GM12878 (cell line): ENCODE measurements around the gene CFAP61. TPM values are rescaled to one million over a fixed set of nuclear protein-coding genes. Genes with fewer than 3 reads are reported as not detected.

Experiments
- ATAC-seq: fragments of 200-7000 bp; cut with Tn5 transposase; 3 replicates; pipeline ENCODE4 v1.9.1; 2020; ENCODE audit warnings: mild to moderate bottlenecking, moderate library complexity
- BruUV-seq: library from RNA; stranded (reverse); fragments of 400-500 nt; replicated peaks from 2 replicates; lab custom pipeline; 2021; lab: Mats Ljungman, UMichigan
- CTCF ChIA-PET: fragments of 300-600 bp; sonication (Branson Sonifier 250); formaldehyde crosslinking; extraction: SDS; loops from one replicate; lab custom pipeline; 2021; ENCODE audit warnings: inconsistent platforms; lab: Yijun Ruan, JAX
- POLR2A ChIA-PET: fragments of 350-600 bp; formaldehyde crosslinking; extraction: SDS; loops from one replicate; lab custom pipeline; 2021; ENCODE audit warnings: inconsistent platforms; lab: Charles Lee
- RAD21 ChIA-PET: fragments of 300-600 bp; sonication (Branson Sonifier 250); formaldehyde crosslinking; loops from one replicate; lab custom pipeline; 2023; ENCODE audit warnings: antibody characterized with exemption; ENCODE audit not compliant: unreplicated experiment; lab: Charles Lee
- SMC1A ChIA-PET: fragments of 300-600 bp; sonication (Branson Sonifier 250); formaldehyde crosslinking; loops from one replicate; lab custom pipeline; 2023; ENCODE audit not compliant: unreplicated experiment, uncharacterized antibody; lab: Charles Lee
- DNase-seq: peaks from one replicate; pipeline ENCODE4 v3.0.0-alpha.2; 2011; ENCODE audit warnings: low read depth, low spot score
- FAIRE-seq: peaks from 3 replicates; lab custom pipeline; 2011; peaks lifted over from hg19 to GRCh38; lab: Jason Lieb, UNC
- H2AFZ ChIP-seq: 2 replicates; pipeline ENCODE4 v1.6.0; 2011; ENCODE audit warnings: low read depth, low read length, control low read depth; ENCODE audit not compliant: control insufficient read depth
- H3K27ac ChIP-seq: 2 replicates; pipeline ENCODE4 v1.5.1; 2011; ENCODE audit warnings: control low read depth; ENCODE audit not compliant: control insufficient read depth, insufficient read depth
- H3K27me3 ChIP-seq, 2 experiments: replicated peaks in 1 of 2; 2 replicates each; pipeline versions ENCODE4 v1.6.0 to v1.6.1; 2011; ENCODE audit warnings: low read length in 1 of 2; ENCODE audit not compliant: control insufficient read depth in 2 of 2, insufficient read depth in 2 of 2
- H3K36me3 ChIP-seq, 2 experiments: 2 replicates each; pipeline ENCODE4 v1.5.1; 2011; ENCODE audit warnings: low read length in 1 of 2; ENCODE audit not compliant: control insufficient read depth in 2 of 2, insufficient read depth in 2 of 2
- H3K4me1 ChIP-seq: 2 replicates; pipeline ENCODE4 v1.6.1; 2011; ENCODE audit warnings: mild to moderate bottlenecking, low read length, moderate library complexity, mixed read lengths; ENCODE audit not compliant: control insufficient read depth, insufficient read depth
- H3K4me2 ChIP-seq: 2 replicates; pipeline ENCODE4 v1.6.0; 2011; ENCODE audit warnings: control low read depth; ENCODE audit not compliant: control insufficient read depth, insufficient read depth
- H3K4me3 ChIP-seq: fragments of 200-600 bp; sonication (generic); 2 replicates; pipeline ENCODE4 v1.5.1; 2016
- H3K79me2 ChIP-seq: 2 replicates; pipeline ENCODE4 v1.6.0; 2011; ENCODE audit warnings: low read length; ENCODE audit not compliant: control insufficient read depth, insufficient read depth
- H3K9ac ChIP-seq: 2 replicates; pipeline ENCODE4 v1.8.0; 2011; ENCODE audit warnings: low read length, control low read depth, mixed read lengths; ENCODE audit not compliant: control insufficient read depth, insufficient read depth
- H3K9me3 ChIP-seq: replicated peaks from 3 replicates; pipeline ENCODE4 v1.5.1; 2011; ENCODE audit warnings: mild to moderate bottlenecking, low read length; ENCODE audit not compliant: control insufficient read depth, insufficient read depth
- H4K20me1 ChIP-seq: 2 replicates; pipeline ENCODE4 v1.6.0; 2011; ENCODE audit not compliant: control insufficient read depth, insufficient read depth
- BCL11A ChIP-seq: IDR thresholded peaks from 2 replicates; pipeline ENCODE4 v1.6.1; 2011; ENCODE audit warnings: low read depth, low read length
- GATAD2B ChIP-seq: fragments of 450-650 bp; conservative IDR thresholded peaks from 2 replicates; pipeline ENCODE4 v1.6.1; 2017; ENCODE audit warnings: low read depth, mild to moderate bottlenecking, moderate library complexity
- HDAC2 ChIP-seq: fragments of 200-600 bp; sonication (generic); IDR thresholded peaks from 2 replicates; pipeline ENCODE4 v1.6.1; 2017
- MYC ChIP-seq: IDR thresholded peaks from 2 replicates; pipeline ENCODE4 v1.6.1; 2011; ENCODE audit warnings: mild to moderate bottlenecking, low read length, moderate library complexity, inconsistent platforms; ENCODE audit not compliant: insufficient read depth, insufficient replicate concordance, insufficient read length, severe bottlenecking
- NBN ChIP-seq: fragments of 450-650 bp; IDR thresholded peaks from 2 replicates; pipeline ENCODE4 v1.6.1; 2016
- POLR2A ChIP-seq: IDR thresholded peaks from 2 replicates; pipeline ENCODE4 v1.6.1; 2011; ENCODE audit warnings: low read depth, mild to moderate bottlenecking, low read length
- RAD51 ChIP-seq: fragments of 450-650 bp; IDR thresholded peaks from 2 replicates; pipeline ENCODE4 v1.6.1; 2016; ENCODE audit warnings: moderate library complexity, mild to moderate bottlenecking, inconsistent platforms
- RUNX3 ChIP-seq: IDR thresholded peaks from 2 replicates; pipeline ENCODE4 v1.6.1; 2012; ENCODE audit warnings: low read length, inconsistent platforms
- ZNF384 ChIP-seq: IDR thresholded peaks from 2 replicates; pipeline ENCODE4 v1.6.1; 2012; ENCODE audit warnings: low read depth, mild to moderate bottlenecking, low read length, improper control_type of control experiment, borderline replicate concordance
- WGBS: methylation state at CpG from one replicate; pipeline ENCODE4 v1.1.6; 2016; ENCODE audit warnings: low lambda C conversion rate; ENCODE audit not compliant: insufficient replicate concordance, insufficient coverage; ENCODE audit errors: missing lambda C conversion rate; 5-methylcytosine and 5-hydroxymethylcytosine counted together
- in situ Hi-C: fragments of 300-500 bp; cut with MboI; formaldehyde crosslinking; loops from 9 replicates; pipeline ENCODE4 v1.14.3; 2018; ENCODE audit warnings: mixed read lengths
- intact Hi-C: fragments of 100-400 bp; cut with micrococcal nuclease; formaldehyde crosslinking; loops from one replicate; pipeline ENCODE4 v1.14.2; 2022; ENCODE audit not compliant: unreplicated experiment
- polyA plus RNA-seq, 11 experiments: library from polyadenylated mRNA; depleted of rRNA in 4 of 11; unstranded in 6 of 11; stranded (reverse) in 5 of 11; fragments of >200 nt; fragmentation: Nextera tagmentation in 4 of 11; fragmentation: Illumina TruSeq in 1 of 11; extraction: Ambion mirVana in 4 of 11; extraction: Trizol in 1 of 11; gene quantifications; 1 replicate in 1 of 11; 2 replicates in 10 of 11; pipeline versions ENCODE4 v1.2.1 to v1.2.3, GENCODE V29; 2011 to 2016; ENCODE audit warnings: inconsistent platforms in 2 of 11, missing spikeins in 2 of 11, low read depth in 1 of 11
- total RNA-seq, 4 experiments: library from RNA; depleted of rRNA in 3 of 4; stranded (reverse); fragments of >200 nt in 3 of 4; fragmentation: Illumina TruSeq in 1 of 4; extraction: Trizol in 1 of 4; gene quantifications; 2 replicates each; pipeline versions ENCODE4 v1.2.1 to v1.2.3, GENCODE V29; 2013 to 2021
- TF ChIP-seq, protein P1 (sequence below): fragments of 450-650 bp; IDR thresholded peaks from 2 replicates; pipeline ENCODE4 v1.6.1; 2017; ENCODE audit warnings: mild to moderate bottlenecking

The CFAP61 gene
- total and polyA plus RNA-seq, 10 of the 15 experiments (the other 5 are each of a cell fraction or from before 2014, with no cell fraction given), result 0.11 to 0.41 (median 0.24) TPM; not detected in 7

DNA sequence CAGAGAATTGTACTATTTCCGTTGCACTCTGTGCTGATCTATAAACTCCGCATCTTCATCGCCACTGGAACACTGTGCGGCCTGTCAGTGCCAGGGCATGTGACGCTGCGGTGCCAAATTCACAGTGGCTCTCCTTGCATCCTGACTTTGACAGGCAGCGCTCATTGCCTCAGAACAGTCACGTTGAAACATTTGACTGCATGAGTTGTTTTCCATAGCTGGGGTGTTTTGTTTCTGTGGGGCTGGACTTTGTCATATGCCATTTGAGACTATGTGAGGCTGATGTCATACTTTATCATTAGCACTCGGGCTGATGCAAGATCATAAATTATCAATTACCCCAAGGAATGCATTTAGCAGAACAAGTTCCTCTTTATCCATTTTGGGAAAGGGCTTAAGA is 32.7 kb downstream of the CFAP61 start:
- Histone ChIP-seq H3K9me3 (no peaks in the 10 kb centered on the region), H3K79me2 (no peaks in the 10 kb centered on the region), H3K36me3 (no peaks in the 10 kb centered on the region), H3K27ac (no peak overlapping the region), H3K9ac (no peak overlapping the region), H3K4me2 (no peak overlapping the region), H4K20me1 (no peaks in the 10 kb centered on the region)
- intact Hi-C loops, result loop anchor here (2.0 to 10.0 kb wide), 3 partner anchors 280 to 510 kb away; partner anchors contain the start of gene INSM1
- ChIA-PET POLR2A (no interaction called here), SMC1A (interaction anchor here (1.1 to 1.8 kb wide), 3 partner anchors 152 to 509 kb away, joined by 5 to 7 read pairs (median 5); no protein-coding TSS in a partner anchor), CTCF (interaction anchor here (0.6 to 4.6 kb wide), 9 partner anchors 145 to 509 kb away, joined by 3 to 57 read pairs (median 6); no protein-coding TSS in a partner anchor)
- no peak for DNase-seq
- in situ Hi-C loops, result no loop called here
- WGBS, result 50% methylated on average over 9 of the region's 9 CpGs
- no peak for ATAC-seq
- TF ChIP-seq NBN, result no peak
- TF ChIP-seq HDAC2, result no peak
- TF ChIP-seq POLR2A, result no peak
- TF ChIP-seq BCL11A, result no peak
- TF ChIP-seq MYC, result no peak
- no peak for TF ChIP-seq RUNX3
- TF ChIP-seq GATAD2B, result no peak
- TF ChIP-seq ZNF384, result no peak
- TF ChIP-seq RAD51, result no peak
- TF ChIP-seq, protein P1, sequence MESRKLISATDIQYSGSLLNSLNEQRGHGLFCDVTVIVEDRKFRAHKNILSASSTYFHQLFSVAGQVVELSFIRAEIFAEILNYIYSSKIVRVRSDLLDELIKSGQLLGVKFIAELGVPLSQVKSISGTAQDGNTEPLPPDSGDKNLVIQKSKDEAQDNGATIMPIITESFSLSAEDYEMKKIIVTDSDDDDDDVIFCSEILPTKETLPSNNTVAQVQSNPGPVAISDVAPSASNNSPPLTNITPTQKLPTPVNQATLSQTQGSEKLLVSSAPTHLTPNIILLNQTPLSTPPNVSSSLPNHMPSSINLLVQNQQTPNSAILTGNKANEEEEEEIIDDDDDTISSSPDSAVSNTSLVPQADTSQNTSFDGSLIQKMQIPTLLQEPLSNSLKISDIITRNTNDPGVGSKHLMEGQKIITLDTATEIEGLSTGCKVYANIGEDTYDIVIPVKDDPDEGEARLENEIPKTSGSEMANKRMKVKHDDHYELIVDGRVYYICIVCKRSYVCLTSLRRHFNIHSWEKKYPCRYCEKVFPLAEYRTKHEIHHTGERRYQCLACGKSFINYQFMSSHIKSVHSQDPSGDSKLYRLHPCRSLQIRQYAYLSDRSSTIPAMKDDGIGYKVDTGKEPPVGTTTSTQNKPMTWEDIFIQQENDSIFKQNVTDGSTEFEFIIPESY, result no peak
- TF ChIP-seq, all 136 proteins: peak for 0
- Histone ChIP-seq H3K4me1 (no peaks in the 10 kb centered on the region), H3K27me3 (no peaks in the 10 kb centered on the region; a peak in 2 of 4 replicates), H3K4me3 (no peak overlapping the region), H2AFZ (no peak overlapping the region)
- no peak for FAIRE-seq
- BruUV-seq, result no TSS peak
- RAD21 ChIA-PET, result interaction anchor here (1.2 to 3.0 kb wide), 4 partner anchors 153 to 740 kb away, joined by 3 to 18 read pairs (median 4); no protein-coding TSS in a partner anchor
